HCT116 (cell line): ENCODE data around the gene NCAPG. TPM values are rescaled to one million over a fixed set of nuclear protein-coding genes. Genes with fewer than 3 reads are reported as not detected.

Experiments used
- ATAC-seq: fragments of 200-7000 bp; cut with Tn5 transposase; 2 replicates; pipeline ENCODE4 v1.9.1; 2020; ENCODE audit warnings: mild to moderate bottlenecking, moderate library complexity
- BruUV-seq: library from RNA; stranded (reverse); fragments of 400-500 nt; replicated peaks from 2 replicates; lab custom pipeline; 2021; lab: Mats Ljungman, UMichigan
- CTCF ChIA-PET: fragments of 300-600 bp; sonication (Branson Sonifier 250); formaldehyde crosslinking; loops from one replicate; lab custom pipeline; 2021; ENCODE audit warnings: antibody characterized with exemption; lab: Charles Lee
- POLR2A ChIA-PET: fragments of 300-600, 350-600 bp; sonication (Branson Sonifier 250); formaldehyde crosslinking; loops from one replicate; lab custom pipeline; 2021; ENCODE audit warnings: antibody characterized with exemption; lab: Charles Lee
- RAD21 ChIA-PET, 2 experiments: fragments of 300-600 bp; sonication (Branson Sonifier 250); formaldehyde crosslinking; loops; one replicate each; lab custom pipeline; 2023; ENCODE audit warnings: low total read pairs in 2 of 2; ENCODE audit not compliant: uncharacterized antibody in 2 of 2, unreplicated experiment in 2 of 2, low non-redundant PET in 1 of 2; lab: Charles Lee
- DNase-seq: peaks from one replicate; pipeline ENCODE4 v3.0.0-alpha.2; 2010; ENCODE audit warnings: low read depth, low spot score
- H2AFZ ChIP-seq: fragments of 200-600 bp; shearing (Covaris generic), sonication (generic); 2 replicates; pipeline ENCODE4 v1.6.1; 2017; ENCODE audit warnings: low read depth, mixed run types, mixed read lengths, antibody characterized with exemption, low read length; ENCODE audit not compliant: poor library complexity, severe bottlenecking
- H3K27ac ChIP-seq: 2 replicates; pipeline ENCODE4 v1.5.1; 2012; ENCODE audit warnings: low read depth, low read length
- H3K27me3 ChIP-seq: fragments of 200-600 bp; sonication (generic); 2 replicates; pipeline ENCODE4 v1.6.1; 2016; ENCODE audit warnings: mixed run types, low read length, mixed read lengths; ENCODE audit not compliant: insufficient read depth
- H3K36me3 ChIP-seq, 2 experiments: fragments of 200-500 bp in 1 of 2; fragments of 200-600 bp in 1 of 2; sonication (Bioruptor generic) in 1 of 2; sonication (generic) in 1 of 2; 2 replicates each; pipeline versions ENCODE4 v1.5.1 to v1.6.1; 2014 to 2016; ENCODE audit warnings: low read length in 2 of 2, inconsistent platforms in 1 of 2, mixed read lengths in 1 of 2, mixed run types in 1 of 2; ENCODE audit not compliant: insufficient read depth in 2 of 2, control insufficient read depth in 1 of 2
- H3K4me1 ChIP-seq, 2 experiments: fragments of 200-600 bp in 1 of 2; sonication (generic) in 1 of 2; 2 replicates each; pipeline versions ENCODE4 v1.5.1 to v1.6.1; 2012 to 2017; ENCODE audit warnings: low read length in 2 of 2, inconsistent platforms in 1 of 2, mild to moderate bottlenecking in 1 of 2, mixed read lengths in 1 of 2, mixed run types in 1 of 2, moderate library complexity in 1 of 2; ENCODE audit not compliant: insufficient read depth in 2 of 2, control insufficient read depth in 1 of 2
- H3K4me2 ChIP-seq: fragments of 200-600 bp; sonication (generic); 2 replicates; pipeline ENCODE4 v1.6.1; 2017; ENCODE audit warnings: mixed run types, low read length, mixed read lengths
- H3K4me3 ChIP-seq, 2 experiments: fragments of 200-600 bp in 1 of 2; sonication (generic) in 1 of 2; replicated peaks in 1 of 2; 2 replicates each; pipeline ENCODE4 v1.5.1; 2011 to 2016; ENCODE audit warnings: low read length in 2 of 2, control low read depth in 1 of 2, low read depth in 1 of 2, mild to moderate bottlenecking in 1 of 2, mixed read lengths in 1 of 2, mixed run types in 1 of 2
- H3K79me2 ChIP-seq: fragments of 200-600 bp; sonication (generic); 2 replicates; pipeline ENCODE4 v1.6.1; 2017; ENCODE audit warnings: mild to moderate bottlenecking, mixed run types, low read length, moderate library complexity, mixed read lengths; ENCODE audit not compliant: insufficient read depth
- H3K9ac ChIP-seq: fragments of 200-600 bp; sonication (generic); 2 replicates; pipeline ENCODE4 v1.6.1; 2016; ENCODE audit warnings: low read length, mixed read lengths
- H3K9me2 ChIP-seq: fragments of 200-600 bp; sonication (generic), shearing (Covaris generic); 2 replicates; pipeline ENCODE4 v1.6.1; 2017; ENCODE audit warnings: mixed run types, mild to moderate bottlenecking, moderate library complexity; ENCODE audit not compliant: insufficient read depth
- H3K9me3 ChIP-seq, 2 experiments: fragments of 200-500 bp in 1 of 2; fragments of 200-600 bp in 1 of 2; sonication (Bioruptor generic) in 1 of 2; sonication (generic) in 1 of 2; 2 replicates each; pipeline ENCODE4 v1.6.1; 2014 to 2017; ENCODE audit warnings: low read length in 2 of 2, mixed read lengths in 2 of 2, inconsistent platforms in 1 of 2, low read depth in 1 of 2, mild to moderate bottlenecking in 1 of 2, mixed run types in 1 of 2, moderate library complexity in 1 of 2; ENCODE audit not compliant: control insufficient read depth in 1 of 2, insufficient read depth in 1 of 2
- H4K20me1 ChIP-seq: fragments of 200-600 bp; sonication (generic), shearing (Covaris generic); 2 replicates; pipeline ENCODE4 v1.6.1; 2017; ENCODE audit warnings: mixed run types, mild to moderate bottlenecking, moderate library complexity; ENCODE audit not compliant: insufficient read depth
- ATF3 ChIP-seq: IDR thresholded peaks from 2 replicates; pipeline ENCODE4 v1.6.1; 2012
- CBX3 ChIP-seq: IDR thresholded peaks from 2 replicates; pipeline ENCODE4 v1.6.1; 2012; ENCODE audit warnings: low read depth
- CEBPB ChIP-seq: IDR thresholded peaks from 2 replicates; pipeline ENCODE4 v1.6.1; 2012; ENCODE audit warnings: low read depth
- CTCF ChIP-seq, 3 experiments: fragments of 200-600 bp in 1 of 3; sonication (generic) in 1 of 3; IDR thresholded peaks in 2 of 3; conservative IDR thresholded peaks in 1 of 3; 2 replicates each; pipeline ENCODE4 v1.5.1; 2012 to 2017; ENCODE audit warnings: low read depth in 2 of 3, low read length in 2 of 3, antibody characterized with exemption in 1 of 3, borderline replicate concordance in 1 of 3, control low read depth in 1 of 3, mild to moderate bottlenecking in 1 of 3, mixed read lengths in 1 of 3, mixed run types in 1 of 3, moderate library complexity in 1 of 3; ENCODE audit not compliant: insufficient read depth in 1 of 3
- EGR1 ChIP-seq: IDR thresholded peaks from 2 replicates; pipeline ENCODE4 v1.6.1; 2012; ENCODE audit warnings: low read depth
- ELF1 ChIP-seq: IDR thresholded peaks from 2 replicates; pipeline ENCODE4 v1.6.1; 2012; ENCODE audit warnings: low read depth, borderline replicate concordance
- EZH2 ChIP-seq: fragments of 200-600 bp; sonication (generic); IDR thresholded peaks from 2 replicates; pipeline ENCODE4 v1.6.1; 2017; ENCODE audit warnings: antibody characterized with exemption, mixed run types
- EZH2phosphoT487 ChIP-seq: fragments of 200-600 bp; IDR thresholded peaks from 2 replicates; pipeline ENCODE4 v1.6.1; 2018; ENCODE audit warnings: antibody characterized with exemption, borderline replicate concordance
- FOSL1 ChIP-seq: IDR thresholded peaks from 2 replicates; pipeline ENCODE4 v1.6.1; 2012; ENCODE audit warnings: low read depth
- JUND ChIP-seq: IDR thresholded peaks from 2 replicates; pipeline ENCODE4 v1.6.1; 2012
- MAX ChIP-seq: IDR thresholded peaks from 2 replicates; pipeline ENCODE4 v1.6.1; 2012
- POLR2A ChIP-seq: IDR thresholded peaks from 2 replicates; pipeline ENCODE4 v1.7.0; 2011; ENCODE audit warnings: borderline replicate concordance; ENCODE audit not compliant: insufficient read depth, insufficient read length; ENCODE audit errors: extremely low read depth
- RAD21 ChIP-seq: IDR thresholded peaks from 2 replicates; pipeline ENCODE4 v1.6.1; 2012; ENCODE audit warnings: low read depth, mild to moderate bottlenecking
- REST ChIP-seq: IDR thresholded peaks from 2 replicates; pipeline ENCODE4 v1.6.1; 2012; ENCODE audit warnings: low read depth
- SIN3A ChIP-seq: IDR thresholded peaks from 2 replicates; pipeline ENCODE4 v1.6.1; 2012; ENCODE audit warnings: low read depth
- SP1 ChIP-seq: IDR thresholded peaks from 2 replicates; pipeline ENCODE4 v1.6.1; 2012; ENCODE audit warnings: low read depth
- YY1 ChIP-seq: IDR thresholded peaks from 2 replicates; pipeline ENCODE4 v1.6.1; 2011; ENCODE audit warnings: low read length, low read depth, moderate library complexity, mild to moderate bottlenecking; ENCODE audit not compliant: insufficient replicate concordance; ENCODE audit errors: extremely low read depth
- ZBTB33 ChIP-seq: IDR thresholded peaks from 2 replicates; pipeline ENCODE4 v1.6.1; 2011; ENCODE audit warnings: mild to moderate bottlenecking, low read length, moderate library complexity; ENCODE audit not compliant: insufficient replicate concordance; ENCODE audit errors: extremely low read depth
- ZFX ChIP-seq: fragments of 450-650 bp; IDR thresholded peaks from 2 replicates; pipeline ENCODE4 v1.6.1; 2017
- ZNF274 ChIP-seq: fragments of 200-500 bp; sonication (Bioruptor generic); IDR thresholded peaks from 2 replicates; pipeline ENCODE4 v1.6.1; 2014; ENCODE audit warnings: mild to moderate bottlenecking, low read depth, low read length, inconsistent platforms
- intact Hi-C: fragments of 100-400 bp; cut with micrococcal nuclease; formaldehyde crosslinking; loops from 2 replicates; pipeline ENCODE4 v1.10.0; 2022
- total RNA-seq: library from RNA; stranded (reverse); gene quantifications from one replicate; pipeline ENCODE4 v1.2.1, GENCODE V29; 2021; ENCODE audit not compliant: unreplicated experiment

Gene NCAPG
- total RNA-seq, 1 experiment from 2014 or later = 79.4 TPM

GRCh38 chr4:17867276-17867675 is 56.5 kb downstream of the NCAPG start:
- intact Hi-C loops = no loop called here

More at GRCh38 chr4:17867276-17867675, 56.5 kb downstream of the NCAPG start:
- BruUV-seq = no TSS peak
- no peak for ATAC-seq
- no peak overlapping the region for H2AFZ ChIP-seq
- no peaks in the 10 kb centered on the region for H3K9me2 ChIP-seq
- H3K9me3 ChIP-seq = no peaks in the 10 kb centered on the region
- ChIA-PET RAD21 (no interaction called here), POLR2A (no interaction called here), CTCF (no interaction called here)
- H3K36me3 ChIP-seq = no peaks in the 10 kb centered on the region
- no peak overlapping the region for H3K9ac ChIP-seq
- no peaks in the 10 kb centered on the region for H4K20me1 ChIP-seq
- DNase-seq = no peak
- H3K79me2 ChIP-seq = no peaks in the 10 kb centered on the region
- no peaks in the 10 kb centered on the region for H3K27me3 ChIP-seq
- H3K4me1 ChIP-seq = no peaks in the 10 kb centered on the region
- no peak overlapping the region for H3K27ac ChIP-seq
- no peak overlapping the region for H3K4me2 ChIP-seq
- H3K4me3 ChIP-seq = no peak overlapping the region
- TF ChIP-seq ATF3 (no peak), EGR1 (no peak), CEBPB (no peak), RAD21 (no peak), EZH2 (no peak), SP1 (no peak), EZH2phosphoT487 (no peak), ZFX (no peak), FOSL1 (no peak), YY1 (no peak), CBX3 (no peak), JUND (no peak), ZBTB33 (no peak), ZNF274 (no peak), POLR2A (no peak), REST (no peak), SIN3A (no peak), MAX (no peak), ELF1 (no peak), CTCF (IDR thresholded peaks at IDR 0.05 in 2 of 3, conservative IDR thresholded peaks at IDR 0.05 in 1 of 3; ENCODE audit: borderline replicate concordance in 1 of 3, insufficient read depth in 1 of 3, low read depth in 2 of 3, low read length in 2 of 3) (no peak)
